GM12873 (cell line): ENCODE data around the gene GNG12.

ENCODE experiments used
- CTCF ChIP-seq: IDR thresholded peaks from 2 replicates; pipeline ENCODE4 v1.5.1; 2012; ENCODE audit warnings: low read depth, mild to moderate bottlenecking, moderate library complexity, low read length, control low read depth; ENCODE audit not compliant: insufficient read depth; ENCODE audit errors: missing control alignments

GNG12 gene

GRCh38 chr1:67761091-67761490, 72.2 kb downstream of the GNG12 start:
- TF ChIP-seq CTCF = no peak

DNA sequence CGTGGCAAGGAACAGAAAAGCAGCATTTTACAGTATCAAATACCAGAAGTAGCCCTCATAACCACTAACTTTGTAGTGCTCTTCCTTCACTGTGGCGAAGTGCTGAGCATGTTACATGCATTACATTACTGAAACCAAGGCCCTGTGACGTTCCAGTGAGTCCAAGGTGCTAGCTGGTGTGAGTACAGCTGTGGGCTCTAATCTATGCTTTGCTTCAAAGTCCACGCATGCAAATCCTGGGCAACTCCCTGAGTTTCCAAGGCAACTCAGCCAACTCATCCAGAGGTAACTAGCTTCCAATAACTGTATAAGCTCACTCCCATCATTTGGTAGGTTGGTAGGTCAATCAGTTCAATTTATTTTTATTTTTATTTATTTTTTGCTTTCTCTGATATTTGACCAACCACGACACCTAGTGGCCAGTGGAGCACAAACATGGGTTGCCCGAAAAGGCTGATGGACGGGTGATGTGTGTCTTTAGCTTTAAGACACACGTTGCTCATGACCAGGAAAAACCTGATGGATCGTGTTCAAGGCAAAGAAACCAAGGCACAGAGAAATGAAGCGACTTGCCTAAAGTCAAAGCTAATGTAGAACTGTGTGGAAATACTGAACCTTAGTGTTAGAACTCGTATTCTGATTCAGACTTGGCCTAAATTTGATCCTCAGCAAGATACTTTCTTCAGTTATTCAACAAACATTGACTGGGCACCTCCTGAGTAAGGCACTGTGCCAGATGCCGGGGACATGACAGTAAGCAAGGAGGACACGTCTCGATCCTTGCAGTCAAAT, 73.0 kb downstream of the GNG12 start:
- peak; percentile 73 for TF ChIP-seq CTCF

DNA sequence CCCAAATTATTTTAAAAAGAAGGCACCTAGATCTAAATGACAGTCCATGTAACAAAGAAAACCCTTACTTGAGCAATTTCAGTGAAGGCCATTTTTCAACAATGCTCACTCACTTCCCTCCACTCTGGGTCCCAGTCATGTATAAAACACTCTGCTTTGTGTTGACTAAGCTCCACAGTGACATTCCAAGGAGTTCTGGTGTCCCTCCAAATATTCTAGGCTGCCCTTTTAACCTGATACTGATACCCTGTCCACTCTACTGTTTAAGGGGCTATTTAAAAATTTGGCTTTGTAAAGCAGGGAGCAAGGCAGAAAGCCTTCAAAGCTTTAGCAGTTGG, 73.6 kb downstream of the GNG12 start:
- TF ChIP-seq CTCF = no peak

DNA sequence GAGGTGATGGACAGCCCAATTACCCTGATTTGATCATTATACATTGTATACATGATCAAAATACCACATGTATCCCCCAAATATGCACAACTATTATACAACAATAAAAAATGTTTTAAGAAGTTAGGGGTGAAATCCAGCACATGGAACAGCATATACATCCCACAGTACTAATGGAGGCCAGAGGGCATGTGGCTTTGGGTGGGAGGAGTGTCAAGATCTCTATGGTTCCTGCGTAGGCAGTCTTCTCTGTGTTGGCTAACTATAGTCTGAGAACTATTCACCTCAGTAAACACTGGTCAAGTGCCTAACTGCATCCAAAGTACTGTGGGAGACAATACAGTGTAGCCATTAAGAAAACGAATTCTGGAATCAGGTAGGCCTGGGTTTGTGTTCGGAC, 74.2 kb downstream of the GNG12 start:
- TF ChIP-seq CTCF = no peak

- TF ChIP-seq CTCF = no peak
Measured at GRCh38 chr1:67755619-67756018, 77.6 kb downstream of the GNG12 start.

DNA sequence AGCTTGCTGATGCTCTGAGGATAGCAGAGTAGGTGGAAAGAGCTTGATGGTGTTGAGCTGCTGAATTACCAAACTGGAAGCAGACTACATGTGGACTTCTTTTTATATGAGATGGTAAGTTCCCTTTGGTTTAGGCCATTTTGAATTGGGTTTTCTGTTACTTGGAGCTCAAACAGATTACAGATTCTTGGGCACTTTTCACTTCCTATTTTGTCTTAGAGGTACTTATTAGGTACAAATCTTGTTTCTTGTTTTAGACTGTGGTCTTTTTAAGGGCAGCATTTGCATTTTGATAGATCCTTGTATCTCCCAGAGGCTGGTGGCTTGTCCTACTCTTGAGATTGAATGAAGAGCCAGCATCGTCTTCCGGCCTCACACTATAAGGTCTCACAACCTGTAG, 78.1 kb downstream of the GNG12 start:
- TF ChIP-seq CTCF = no peak

DNA sequence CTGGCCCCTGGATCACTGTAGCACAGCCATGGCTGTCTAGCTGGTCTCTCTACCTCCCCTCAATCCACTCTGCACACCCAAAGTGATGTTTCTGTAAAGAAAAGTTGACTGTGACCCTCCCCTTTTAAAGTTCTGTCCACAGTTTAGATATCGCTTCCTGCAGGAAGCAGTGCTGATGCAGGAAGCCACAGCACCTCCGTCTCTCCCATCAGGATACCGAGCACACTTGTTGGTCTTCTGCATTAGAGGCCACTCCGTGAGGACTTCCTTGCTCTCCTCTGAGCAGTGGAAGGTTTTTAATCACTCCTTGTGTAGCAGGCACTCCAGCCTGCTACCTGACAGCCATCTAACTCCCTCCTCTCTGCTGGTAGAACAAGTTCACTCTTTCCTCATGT, 78.7 kb downstream of the GNG12 start:
- no peak for TF ChIP-seq CTCF
